ENCODE measurements around the gene ZNF480. TPM values are rescaled to one million over a fixed set of nuclear protein-coding genes. Genes with fewer than 3 reads are reported as not detected.
"Not testable (repeated sequence)": the region's sequence is repeated elsewhere in the genome, so short reads cannot be mapped to it uniquely, and the experiment has no call there.

Gene ZNF480
- polyA plus RNA-seq (2013, experiment 1 of 2): 18.6 TPM
- 17.8 TPM for polyA plus RNA-seq (2013, experiment 2 of 2)

DNA sequence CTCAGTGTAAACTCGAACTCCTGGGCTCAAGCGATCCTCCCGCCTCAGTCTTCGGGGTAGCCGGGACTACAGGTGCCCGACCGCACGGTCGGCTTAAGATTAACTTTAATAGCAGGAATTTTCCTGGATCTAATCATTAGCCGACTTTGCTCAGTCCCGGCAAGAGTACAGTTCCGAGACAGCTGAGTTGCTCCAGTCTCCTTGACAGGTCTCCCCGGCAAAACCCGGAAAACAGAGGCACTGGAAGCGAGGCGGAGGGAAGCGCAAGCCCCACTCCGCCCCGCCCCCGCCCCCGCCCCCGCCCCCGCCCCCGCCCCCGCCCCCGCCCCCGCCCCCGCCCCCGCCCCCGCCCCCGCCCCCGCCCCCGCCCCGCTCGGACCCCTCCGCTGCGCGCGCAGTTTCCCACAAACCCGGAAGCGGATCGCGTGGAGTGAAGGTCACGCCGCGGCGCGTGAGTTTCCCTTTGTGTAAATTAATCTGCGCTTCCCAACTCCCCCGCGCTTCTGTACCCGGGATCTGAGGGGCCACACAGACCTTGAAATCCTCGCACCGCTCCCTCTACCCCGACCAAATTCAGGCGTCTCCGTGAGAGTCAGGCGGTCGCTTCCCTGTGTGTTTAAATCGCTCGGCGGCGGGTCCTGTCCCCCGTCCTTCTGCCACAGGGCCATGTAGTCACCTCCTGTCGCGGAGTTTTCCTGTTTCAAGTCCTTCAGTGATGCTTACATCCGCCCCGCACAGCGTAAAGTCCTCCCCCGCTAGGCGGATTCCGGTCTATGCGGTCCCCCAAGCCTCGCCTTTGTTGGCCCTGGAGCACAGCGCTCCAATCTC, at the start of gene ZNF480:
Gene ZNF480 (plus strand): TSS at position 397 of the 828 bp plus-strand sequence. CDS start 3,244 bp downstream, outside the sequence.
- H3K9me3 ChIP-seq (ENCODE audit: insufficient read depth, low read depth, low read length): peaks cover 12% of the 10 kb centered on the region
- H3K36me3 ChIP-seq (ENCODE audit: insufficient read depth, low read length): peaks cover 40% of the 10 kb centered on the region
- H3K4me1 ChIP-seq (ENCODE audit: insufficient read depth, low read length): no peaks in the 10 kb centered on the region
- peak within 1 kb of the TSS; percentile 90 for H3K27ac ChIP-seq (ENCODE audit: low read depth, low read length)
- peak within 1 kb of the TSS; percentile 100 for H3K4me3 ChIP-seq (ENCODE audit: low read length)
- no peaks in the 10 kb centered on the region for H3K27me3 ChIP-seq (ENCODE audit: insufficient read depth, low read length)
- 1% methylated on average over 55 of the region's 75 CpGs for WGBS
- H3K9ac ChIP-seq (ENCODE audit: low read depth, low read length): peak within 1 kb of the TSS; percentile 98

DNA sequence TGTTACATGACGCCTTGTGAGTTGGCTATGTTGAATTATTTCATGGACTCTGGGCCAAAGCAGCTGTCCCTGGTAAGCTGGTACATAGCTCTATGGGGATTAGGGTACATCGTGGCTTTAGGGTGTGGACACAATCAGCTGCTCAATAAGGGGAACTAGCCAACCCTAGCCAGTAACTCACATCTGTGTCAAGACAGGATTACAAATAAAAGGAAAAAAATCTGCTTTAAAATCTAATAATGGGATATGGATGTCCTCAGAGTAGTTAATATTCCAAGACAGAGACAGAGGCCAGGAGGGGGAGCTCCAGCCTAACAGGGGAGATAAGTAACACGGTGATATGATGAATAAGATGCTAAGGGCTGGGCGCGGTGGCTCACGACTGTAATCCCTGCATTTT, 48.7 kb upstream of the ZNF480 start:
- no peak overlapping the region for H3K9ac ChIP-seq (ENCODE audit: low read depth, low read length)
- no peaks in the 10 kb centered on the region for H3K27me3 ChIP-seq (ENCODE audit: insufficient read depth, low read length)
- no peaks in the 10 kb centered on the region for H3K36me3 ChIP-seq (ENCODE audit: insufficient read depth, low read length)
- no peaks in the 10 kb centered on the region for H3K9me3 ChIP-seq (ENCODE audit: insufficient read depth, low read depth, low read length)
- H3K27ac ChIP-seq (ENCODE audit: low read depth, low read length): no peak overlapping the region
- 39% methylated on average over 6 of the region's 6 CpGs for WGBS
- no peak overlapping the region for H3K4me3 ChIP-seq (ENCODE audit: low read length)
- no peaks in the 10 kb centered on the region for H3K4me1 ChIP-seq (ENCODE audit: insufficient read depth, low read length)

DNA sequence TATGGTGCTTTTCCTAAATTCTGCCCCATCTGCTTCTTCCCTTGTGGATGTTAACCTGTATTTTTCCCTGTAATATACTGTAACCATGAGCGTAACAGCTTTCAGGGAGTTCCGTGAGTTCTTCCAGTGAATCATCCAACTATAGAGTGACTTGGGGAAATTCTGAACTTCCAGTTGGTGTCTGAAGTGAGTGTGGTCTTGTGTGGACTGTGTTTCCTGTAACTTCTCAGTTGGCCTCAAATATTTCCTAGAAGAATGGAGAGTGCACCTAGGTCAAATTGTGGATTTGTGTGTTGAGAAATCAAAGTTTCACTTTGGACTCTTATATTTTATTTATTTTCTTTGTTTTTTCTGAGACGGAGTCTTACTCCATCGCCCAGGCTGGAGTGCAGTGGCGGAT, 38.5 kb upstream of the ZNF480 start:
- Histone ChIP-seq H3K27me3 (ENCODE audit: insufficient read depth, low read length) (no peaks in the 10 kb centered on the region), H3K9ac (ENCODE audit: low read depth, low read length) (no peak overlapping the region), H3K4me1 (ENCODE audit: insufficient read depth, low read length) (no peaks in the 10 kb centered on the region), H3K27ac (ENCODE audit: low read depth, low read length) (no peak overlapping the region), H3K36me3 (ENCODE audit: insufficient read depth, low read length) (no peaks in the 10 kb centered on the region), H3K4me3 (ENCODE audit: low read length) (no peak overlapping the region), H3K9me3 (ENCODE audit: insufficient read depth, low read depth, low read length) (no peaks in the 10 kb centered on the region)
- 88% methylated on average over 5 of the region's 5 CpGs for WGBS

DNA sequence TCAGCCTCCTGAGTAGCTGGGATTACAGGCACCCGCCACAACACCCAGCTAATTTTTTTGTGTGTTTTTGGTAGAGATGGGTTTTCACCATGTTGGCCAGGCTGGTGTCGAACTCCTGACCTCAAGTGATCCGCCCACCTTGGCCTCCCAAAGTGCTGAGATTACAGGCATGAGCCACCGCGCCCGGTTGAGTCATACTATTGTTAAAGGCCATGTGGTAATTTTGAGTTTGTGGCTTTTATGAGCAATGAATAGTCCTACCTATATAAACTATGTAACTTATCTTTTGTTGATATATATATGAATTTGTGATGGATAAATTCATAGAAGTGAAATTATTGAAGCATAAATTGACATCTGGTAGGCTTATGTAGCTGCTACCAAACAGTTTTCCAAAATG, 31.4 kb upstream of the ZNF480 start:
- not testable (repeated sequence) for H3K9ac ChIP-seq (ENCODE audit: low read depth, low read length); H3K36me3 ChIP-seq (ENCODE audit: insufficient read depth, low read length); H3K4me1 ChIP-seq (ENCODE audit: insufficient read depth, low read length); H3K27ac ChIP-seq (ENCODE audit: low read depth, low read length); H3K4me3 ChIP-seq (ENCODE audit: low read length); H3K9me3 ChIP-seq (ENCODE audit: insufficient read depth, low read depth, low read length); H3K27me3 ChIP-seq (ENCODE audit: insufficient read depth, low read length)
- 88% methylated on average over 6 of the region's 6 CpGs for WGBS

DNA sequence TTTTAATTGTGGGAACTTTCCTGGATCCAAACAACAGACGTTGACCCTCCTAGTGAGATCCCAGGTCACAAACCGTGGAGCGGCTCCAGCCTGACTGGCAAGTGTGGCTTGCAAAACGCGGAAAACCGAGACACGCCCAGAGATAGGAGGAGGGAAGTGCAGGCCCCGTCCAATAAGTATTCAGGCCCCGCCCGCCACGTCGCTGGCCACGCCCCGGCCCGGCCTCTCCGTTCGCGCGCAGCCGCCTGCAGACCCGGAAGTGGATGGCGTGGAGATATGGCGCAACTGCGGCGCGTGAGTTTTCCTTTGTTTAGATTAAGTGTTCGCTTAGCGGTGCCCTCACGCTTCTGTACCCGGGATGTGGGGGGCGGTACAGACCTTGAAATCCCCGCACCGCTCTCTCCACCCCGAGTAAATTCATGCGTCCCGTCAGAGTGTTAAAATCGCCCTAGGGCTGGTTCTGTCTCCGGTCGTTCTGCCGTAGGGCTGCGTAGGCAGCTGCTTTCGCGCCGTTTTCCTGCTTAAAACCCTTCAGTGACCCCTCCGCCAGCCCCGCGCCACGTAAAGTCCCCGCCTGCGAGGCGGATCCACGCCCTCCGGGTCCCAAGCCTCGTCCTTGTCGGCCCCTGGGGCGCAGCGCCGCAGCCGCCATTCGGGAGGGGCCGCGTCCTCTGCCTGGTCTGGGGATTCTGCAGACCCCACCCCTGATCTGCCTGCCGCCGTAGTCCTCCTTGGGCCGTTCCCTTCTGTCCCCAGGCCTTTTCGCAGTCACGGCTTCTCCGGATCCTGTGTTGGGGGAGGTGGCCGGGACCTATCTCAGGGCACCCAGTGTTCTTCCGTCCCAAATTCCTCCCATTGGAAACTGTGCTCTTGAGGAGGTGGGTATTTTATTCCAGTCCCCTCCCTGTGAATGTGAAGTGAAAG, 27.4 kb upstream of the ZNF480 start, which contains the start of gene ZNF766:
Gene ZNF766 (plus strand): TSS at position 250 of the 924 bp plus-strand sequence. CDS start 27 bp downstream, at position 277.
- under 1% methylated on average over 68 of the region's 70 CpGs for WGBS
- H3K27me3 ChIP-seq (ENCODE audit: insufficient read depth, low read length): no peaks in the 10 kb centered on the region
- H3K4me1 ChIP-seq (ENCODE audit: insufficient read depth, low read length): no peaks in the 10 kb centered on the region

DNA sequence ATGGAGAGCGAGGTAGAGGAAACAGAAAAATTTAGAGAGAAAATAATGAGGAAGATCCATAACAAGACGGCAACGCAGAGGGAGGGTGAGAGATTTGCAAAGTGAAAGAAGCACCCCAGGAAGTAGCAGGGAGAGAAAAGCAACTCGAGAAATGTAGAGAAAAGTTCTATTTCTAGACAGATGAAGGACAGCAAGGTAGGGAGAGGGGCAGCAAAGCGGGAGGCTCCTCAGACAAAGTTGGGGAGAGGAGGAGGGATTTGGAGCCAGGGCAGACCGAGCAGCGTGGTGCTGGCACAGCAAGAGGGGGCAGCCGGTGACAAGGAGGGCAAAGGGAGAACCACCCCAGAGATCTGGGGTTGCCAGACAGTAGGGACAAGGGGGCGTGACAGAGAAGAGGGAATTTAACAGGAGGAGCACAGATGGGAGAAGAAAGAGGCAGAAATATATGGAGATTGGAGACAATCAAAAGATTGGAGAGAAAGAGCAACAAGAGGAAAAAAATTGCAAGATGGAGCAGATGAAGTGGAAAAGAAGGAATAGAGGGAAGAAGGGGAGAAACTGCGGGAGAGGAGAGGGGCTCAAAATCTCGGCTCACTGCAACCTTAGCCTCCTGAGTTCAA, 26.6 kb upstream of the ZNF480 start:
- H3K27me3 ChIP-seq (ENCODE audit: insufficient read depth, low read length): no peaks in the 10 kb centered on the region
- WGBS: 24% methylated on average over 11 of the region's 11 CpGs
- peak overlapping the region; percentile 90 for H3K4me3 ChIP-seq (ENCODE audit: low read length)
- H3K4me1 ChIP-seq (ENCODE audit: insufficient read depth, low read length): no peaks in the 10 kb centered on the region
- peaks cover 28% of the 10 kb centered on the region for H3K36me3 ChIP-seq (ENCODE audit: insufficient read depth, low read length)
- H3K9me3 ChIP-seq (ENCODE audit: insufficient read depth, low read depth, low read length): no peaks in the 10 kb centered on the region
- H3K27ac ChIP-seq (ENCODE audit: low read depth, low read length): peak overlapping the region; percentile 95
- peak overlapping the region; percentile 99 for H3K9ac ChIP-seq (ENCODE audit: low read depth, low read length)

More for the DNA sequence above, 27.4 kb upstream of the ZNF480 start, which contains the start of gene ZNF766:
- no peaks in the 10 kb centered on the region for H3K9me3 ChIP-seq (ENCODE audit: insufficient read depth, low read depth, low read length)
- peaks cover 28% of the 10 kb centered on the region for H3K36me3 ChIP-seq (ENCODE audit: insufficient read depth, low read length)
- H3K9ac ChIP-seq (ENCODE audit: low read depth, low read length): peak within 1 kb of the TSS; percentile 99
- H3K27ac ChIP-seq (ENCODE audit: low read depth, low read length): peak within 1 kb of the TSS; percentile 95
- H3K4me3 ChIP-seq (ENCODE audit: low read length): peak within 1 kb of the TSS; percentile 90

DNA sequence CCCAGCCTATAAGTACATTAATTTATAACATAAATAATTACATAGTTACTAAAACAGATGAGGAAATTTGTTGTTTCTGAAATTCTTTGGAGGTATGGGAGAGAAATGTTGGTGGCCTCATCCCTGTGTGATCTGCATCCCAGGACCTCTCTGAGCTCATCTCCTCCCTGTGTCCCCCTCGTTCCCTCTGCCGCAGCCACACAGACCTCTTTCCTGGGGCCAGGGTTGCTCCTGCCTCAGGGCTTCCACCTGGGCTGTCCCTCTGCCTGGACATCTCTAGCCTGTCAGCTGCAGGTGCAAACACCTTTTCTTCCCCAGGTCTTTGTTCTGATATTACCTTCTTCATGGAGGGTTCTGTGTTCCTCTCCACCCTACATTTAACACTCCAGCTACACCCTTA, 23.7 kb upstream of the ZNF480 start:
- 95% methylated on average over 2 of the region's 2 CpGs for WGBS
- H3K4me3 ChIP-seq (ENCODE audit: low read length): no peak overlapping the region
- H3K36me3 ChIP-seq (ENCODE audit: insufficient read depth, low read length): peaks cover 31% of the 10 kb centered on the region
- no peaks in the 10 kb centered on the region for H3K27me3 ChIP-seq (ENCODE audit: insufficient read depth, low read length)
- no peaks in the 10 kb centered on the region for H3K9me3 ChIP-seq (ENCODE audit: insufficient read depth, low read depth, low read length)
- H3K9ac ChIP-seq (ENCODE audit: low read depth, low read length): no peak overlapping the region
- H3K4me1 ChIP-seq (ENCODE audit: insufficient read depth, low read length): 0 out of 2 replicates have a peak, but pooled peaks cover 3% of the 10 kb centered on the region
- H3K27ac ChIP-seq (ENCODE audit: low read depth, low read length): no peak overlapping the region

DNA sequence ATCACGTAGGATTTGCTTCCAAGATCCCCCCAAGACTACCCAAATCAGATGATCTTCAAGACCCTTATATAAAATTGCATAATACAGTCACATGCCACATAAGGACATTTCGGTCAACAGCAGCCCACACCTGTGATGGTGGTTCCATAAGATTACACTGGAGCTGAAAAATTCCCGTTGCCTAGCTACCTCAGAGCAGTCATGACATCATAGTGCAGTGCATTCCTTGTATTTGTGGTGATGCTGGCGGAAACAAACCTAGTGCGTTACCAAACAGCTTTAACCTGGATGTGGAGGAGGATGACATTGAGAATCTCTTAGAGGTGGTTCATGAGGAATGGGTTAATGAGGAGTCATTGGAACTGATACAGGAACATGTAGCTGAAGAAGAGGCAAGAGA, 22.8 kb upstream of the ZNF480 start:
- no peak overlapping the region for H3K9ac ChIP-seq (ENCODE audit: low read depth, low read length)
- peaks cover 31% of the 10 kb centered on the region for H3K36me3 ChIP-seq (ENCODE audit: insufficient read depth, low read length)
- H3K4me3 ChIP-seq (ENCODE audit: low read length): no peak overlapping the region
- no peaks in the 10 kb centered on the region for H3K9me3 ChIP-seq (ENCODE audit: insufficient read depth, low read depth, low read length)
- WGBS: 76% methylated on average over 5 of the region's 5 CpGs
- H3K27ac ChIP-seq (ENCODE audit: low read depth, low read length): no peak overlapping the region
- H3K4me1 ChIP-seq (ENCODE audit: insufficient read depth, low read length): 0 out of 2 replicates have a peak, but pooled peaks cover 3% of the 10 kb centered on the region
- H3K27me3 ChIP-seq (ENCODE audit: insufficient read depth, low read length): no peaks in the 10 kb centered on the region

DNA sequence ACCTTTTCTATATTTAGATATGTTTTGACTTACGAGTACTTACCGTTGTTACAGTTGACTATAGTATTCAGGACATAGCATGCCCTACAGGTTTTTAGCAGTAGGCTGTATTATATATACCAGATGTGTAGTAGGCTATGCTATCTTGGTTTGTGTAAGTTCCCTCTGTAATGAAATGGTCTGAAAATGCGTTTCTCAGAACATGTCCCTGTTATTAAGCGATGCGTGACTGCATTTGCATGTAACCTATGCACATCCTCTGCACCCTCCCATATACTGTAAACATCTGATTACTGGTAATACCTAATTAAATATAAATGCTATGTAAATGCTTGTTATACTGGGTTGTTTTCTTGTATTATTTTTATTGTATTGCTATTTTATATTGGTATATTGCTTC, 21.0 kb upstream of the ZNF480 start:
- H3K27me3 ChIP-seq (ENCODE audit: insufficient read depth, low read length): no peaks in the 10 kb centered on the region
- no peak overlapping the region for H3K27ac ChIP-seq (ENCODE audit: low read depth, low read length)
- no peak overlapping the region for H3K9ac ChIP-seq (ENCODE audit: low read depth, low read length)
- 0 out of 2 replicates have a peak, but pooled peaks cover 3% of the 10 kb centered on the region for H3K4me1 ChIP-seq (ENCODE audit: insufficient read depth, low read length)
- H3K4me3 ChIP-seq (ENCODE audit: low read length): no peak overlapping the region
- H3K36me3 ChIP-seq (ENCODE audit: insufficient read depth, low read length): peaks cover 31% of the 10 kb centered on the region
- no peaks in the 10 kb centered on the region for H3K9me3 ChIP-seq (ENCODE audit: insufficient read depth, low read depth, low read length)
- WGBS: 94% methylated on average over 3 of the region's 5 CpGs

DNA sequence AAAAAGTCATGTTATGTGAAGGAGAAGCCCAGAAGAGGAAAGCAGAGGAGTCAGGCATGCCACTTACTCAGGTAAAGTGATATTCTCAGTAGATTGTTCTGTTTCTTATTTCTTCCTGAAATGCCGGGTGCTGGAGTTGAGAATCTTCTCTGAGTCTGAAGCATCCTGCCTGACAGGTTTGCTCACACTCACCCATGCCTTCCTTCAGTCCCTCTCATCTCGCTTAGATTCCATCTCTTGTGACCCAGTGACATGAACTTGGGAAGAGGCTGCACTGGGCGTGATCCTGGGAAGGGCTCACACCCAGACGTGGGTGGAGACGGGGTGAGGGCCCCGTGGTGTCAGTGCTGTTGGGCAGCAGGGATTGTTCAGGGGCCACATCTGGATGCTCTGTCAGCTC, 19.5 kb upstream of the ZNF480 start:
- Histone ChIP-seq H3K36me3 (ENCODE audit: insufficient read depth, low read length) (peaks cover 28% of the 10 kb centered on the region), H3K4me3 (ENCODE audit: low read length) (no peak overlapping the region), H3K9ac (ENCODE audit: low read depth, low read length) (no peak overlapping the region), H3K27me3 (ENCODE audit: insufficient read depth, low read length) (no peaks in the 10 kb centered on the region), H3K4me1 (ENCODE audit: insufficient read depth, low read length) (0 out of 2 replicates have a peak, but pooled peaks cover 3% of the 10 kb centered on the region), H3K9me3 (ENCODE audit: insufficient read depth, low read depth, low read length) (no peaks in the 10 kb centered on the region), H3K27ac (ENCODE audit: low read depth, low read length) (no peak overlapping the region)
- WGBS: 93% methylated on average over 6 of the region's 6 CpGs

All from HUES64 (cell line).